ENCODE measurements around the gene COQ10B. TPM values are rescaled to one million over a fixed set of nuclear protein-coding genes. Genes with fewer than 3 reads are reported as not detected.

The COQ10B gene
- total and polyA plus RNA-seq, 2 donors (not counting 3 experiments of a cell fraction or from before 2014, with no cell fraction given) = 2.4 to 15.1 TPM

DNA sequence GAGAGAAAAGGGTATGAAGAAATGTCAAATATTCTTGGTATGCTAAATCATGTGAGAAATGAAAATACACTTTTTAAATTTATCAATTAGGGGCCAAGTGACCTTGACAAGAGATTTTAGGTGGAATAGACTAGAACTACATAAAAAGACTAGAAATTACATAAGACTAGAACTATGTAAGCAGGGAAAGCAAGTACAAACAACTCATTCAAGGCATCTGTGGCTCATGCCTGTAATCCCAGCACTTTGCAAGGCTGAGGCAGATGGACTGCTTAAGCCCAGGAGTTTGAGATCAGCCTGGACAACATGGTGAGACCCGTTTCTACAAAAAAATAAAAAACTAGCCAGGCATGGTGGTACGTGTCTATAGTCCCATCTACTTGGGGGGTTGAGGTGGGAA is 38.8 kb upstream of the COQ10B start:
- Histone ChIP-seq H3K27me3 (ENCODE audit: control insufficient read depth in 2 of 2, insufficient read depth in 2 of 2, low read length in 2 of 2) (no peaks in the 10 kb centered on the region), H3K36me3 (ENCODE audit: control insufficient read depth in 2 of 2, extremely low read depth in 1 of 2, insufficient read depth in 2 of 2, low read length in 2 of 2) (peaks cover 26 to 42% of the 10 kb centered on the region in 2 experiments), H3K9ac (replicated peaks; ENCODE audit: extremely low read depth, insufficient read depth, low read length) (no peak overlapping the region), H3K4me3 (replicated peaks in 1 of 3; ENCODE audit: insufficient read depth in 1 of 3, low read depth in 1 of 3, low read length in 3 of 3) (no peak overlapping the region), H3K9me1 (replicated peaks; ENCODE audit: control insufficient read depth, extremely low read depth, insufficient read depth, low read length) (no peaks in the 10 kb centered on the region), H3K79me2 (ENCODE audit: control insufficient read depth, insufficient read depth, low read length) (peaks cover 22% of the 10 kb centered on the region), H2AFZ (ENCODE audit: low read depth, low read length) (no peak overlapping the region), H3K9me3 (replicated peaks; ENCODE audit: control insufficient read depth, insufficient read depth, low read length) (no peaks in the 10 kb centered on the region), H3K4me1 (ENCODE audit: control insufficient read depth, extremely low read depth, insufficient read depth, low read length) (no peaks in the 10 kb centered on the region), H3K4me2 (ENCODE audit: insufficient read depth, low read length) (no peak overlapping the region), H4K20me1 (replicated peaks; ENCODE audit: control insufficient read depth, extremely low read depth, insufficient read depth, low read length) (peaks cover 2% of the 10 kb centered on the region), H3K27ac (ENCODE audit: insufficient read depth, low read depth, low read length) (no peak overlapping the region)
- TF ChIP-seq EZH2 (IDR thresholded peaks at IDR 0.05; ENCODE audit: borderline replicate concordance, low read depth, low read length, severe bottlenecking) (no peak), POLR2AphosphoS5 (IDR thresholded peaks at IDR 0.05; ENCODE audit: insufficient read depth, low read depth, low read length) (no peak), FOS (IDR thresholded peaks at IDR 0.05; ENCODE audit: borderline replicate concordance, insufficient read depth, low read length) (no peak), MYC (IDR thresholded peaks at IDR 0.05; ENCODE audit: low read depth, low read length) (no peak), POLR2A (IDR thresholded peaks at IDR 0.05; ENCODE audit: low read depth, low read length) (no peak), GATA2 (IDR thresholded peaks at IDR 0.05; ENCODE audit: insufficient read depth, insufficient read length, low read depth, low read length) (no peak), JUN (IDR thresholded peaks at IDR 0.05; ENCODE audit: borderline replicate concordance, insufficient read depth, insufficient read length, low read depth) (no peak)
- TF ChIP-seq, protein P1, sequence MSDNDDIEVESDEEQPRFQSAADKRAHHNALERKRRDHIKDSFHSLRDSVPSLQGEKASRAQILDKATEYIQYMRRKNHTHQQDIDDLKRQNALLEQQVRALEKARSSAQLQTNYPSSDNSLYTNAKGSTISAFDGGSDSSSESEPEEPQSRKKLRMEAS (IDR thresholded peaks at IDR 0.05; ENCODE audit: insufficient read depth, insufficient read length) = no peak
- TF ChIP-seq, protein P2, sequence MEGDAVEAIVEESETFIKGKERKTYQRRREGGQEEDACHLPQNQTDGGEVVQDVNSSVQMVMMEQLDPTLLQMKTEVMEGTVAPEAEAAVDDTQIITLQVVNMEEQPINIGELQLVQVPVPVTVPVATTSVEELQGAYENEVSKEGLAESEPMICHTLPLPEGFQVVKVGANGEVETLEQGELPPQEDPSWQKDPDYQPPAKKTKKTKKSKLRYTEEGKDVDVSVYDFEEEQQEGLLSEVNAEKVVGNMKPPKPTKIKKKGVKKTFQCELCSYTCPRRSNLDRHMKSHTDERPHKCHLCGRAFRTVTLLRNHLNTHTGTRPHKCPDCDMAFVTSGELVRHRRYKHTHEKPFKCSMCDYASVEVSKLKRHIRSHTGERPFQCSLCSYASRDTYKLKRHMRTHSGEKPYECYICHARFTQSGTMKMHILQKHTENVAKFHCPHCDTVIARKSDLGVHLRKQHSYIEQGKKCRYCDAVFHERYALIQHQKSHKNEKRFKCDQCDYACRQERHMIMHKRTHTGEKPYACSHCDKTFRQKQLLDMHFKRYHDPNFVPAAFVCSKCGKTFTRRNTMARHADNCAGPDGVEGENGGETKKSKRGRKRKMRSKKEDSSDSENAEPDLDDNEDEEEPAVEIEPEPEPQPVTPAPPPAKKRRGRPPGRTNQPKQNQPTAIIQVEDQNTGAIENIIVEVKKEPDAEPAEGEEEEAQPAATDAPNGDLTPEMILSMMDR (IDR thresholded peaks at IDR 0.05; ENCODE audit: extremely low read depth in 1 of 2, insufficient read depth in 1 of 2, low read depth in 1 of 2, low read length in 2 of 2) = no peak
- no peak for DNase-seq (ENCODE audit: low read depth, low spot score)
- ChIA-PET CTCF (interaction anchor here (1.0 to 1.7 kb wide), 2 partner anchors 18 kb away, joined by 3 read pairs; no protein-coding TSS in a partner anchor), POLR2A (no interaction called here)
- dilution Hi-C loops (cut with MboI; ENCODE audit: extremely low pct_ligation_motif_present, low sequenced_read_pairs) = no loop called here
- no TSS peak for BruUV-seq (replicated peaks)
- intact Hi-C loops (cut with micrococcal nuclease) = loop anchor here (2.0 kb wide), 1 partner anchor 14 kb away; no protein-coding TSS in a partner anchor
- FAIRE-seq = no peak

All from endothelial cell of umbilical vein (primary cell).